HEK293T (cell line): ENCODE measurements around the gene PEX6.

ENCODE experiments used
- CTCF ChIA-PET: fragments of 350-600 bp; formaldehyde crosslinking; extraction: SDS; loops from one replicate; lab custom pipeline; 2021; ENCODE audit warnings: antibody characterized with exemption, inconsistent platforms; lab: Yijun Ruan, JAX
- POLR2A ChIA-PET: fragments of 350-600 bp; formaldehyde crosslinking; extraction: SDS; loops from one replicate; lab custom pipeline; 2020; ENCODE audit warnings: antibody characterized with exemption, inconsistent platforms; lab: Yijun Ruan, JAX
- DNase-seq: peaks from one replicate; pipeline ENCODE4 v3.0.0; 2012; ENCODE audit warnings: mixed read lengths; ENCODE audit errors: extremely low spot score
- ARNT ChIP-seq: fragments of 450-650 bp; IDR thresholded peaks from 2 replicates; pipeline ENCODE4 v1.6.1; 2017; ENCODE audit warnings: mild to moderate bottlenecking
- BHLHE40 ChIP-seq: fragments of 450-650 bp; IDR thresholded peaks from 2 replicates; pipeline ENCODE4 v1.6.1; 2016; ENCODE audit warnings: mild to moderate bottlenecking, moderate library complexity, borderline replicate concordance
- CTBP1 ChIP-seq: fragments of 450-650 bp; IDR thresholded peaks from 2 replicates; pipeline ENCODE4 v1.6.1; 2016; ENCODE audit warnings: borderline replicate concordance
- ELF4 ChIP-seq: fragments of 450-650 bp; IDR thresholded peaks from 2 replicates; pipeline ENCODE4 v1.6.1; 2017; ENCODE audit warnings: antibody characterized with exemption
- FOXA1 ChIP-seq: fragments of 450-650 bp; IDR thresholded peaks from 2 replicates; pipeline ENCODE4 v1.6.1; 2016; ENCODE audit warnings: mild to moderate bottlenecking
- FOXK2 ChIP-seq: fragments of 450-650 bp; IDR thresholded peaks from 2 replicates; pipeline ENCODE4 v1.6.1; 2016; ENCODE audit warnings: mild to moderate bottlenecking
- FOXM1 ChIP-seq: fragments of 450-650 bp; IDR thresholded peaks from 2 replicates; pipeline ENCODE4 v1.6.1; 2017; ENCODE audit warnings: mild to moderate bottlenecking, borderline replicate concordance
- HDGF ChIP-seq: fragments of 450-650 bp; IDR thresholded peaks from 2 replicates; pipeline ENCODE4 v1.6.1; 2017; ENCODE audit warnings: antibody characterized with exemption, borderline replicate concordance
- L3MBTL2 ChIP-seq: fragments of 450-650 bp; conservative IDR thresholded peaks from 2 replicates; pipeline ENCODE4 v1.6.1; 2016; ENCODE audit warnings: mild to moderate bottlenecking
- LEF1 ChIP-seq: fragments of 450-650 bp; IDR thresholded peaks from 2 replicates; pipeline ENCODE4 v1.6.1; 2017; ENCODE audit warnings: mild to moderate bottlenecking, borderline replicate concordance
- NFRKB ChIP-seq: fragments of 450-650 bp; IDR thresholded peaks from 2 replicates; pipeline ENCODE4 v1.6.1; 2016; ENCODE audit warnings: mild to moderate bottlenecking, moderate library complexity
- PKNOX1 ChIP-seq: fragments of 450-650 bp; IDR thresholded peaks from 2 replicates; pipeline ENCODE4 v1.6.1; 2016
- SP1 ChIP-seq: fragments of 450-650 bp; IDR thresholded peaks from 2 replicates; pipeline ENCODE4 v1.6.1; 2017
- SUZ12 ChIP-seq: fragments of 450-650 bp; IDR thresholded peaks from 2 replicates; pipeline ENCODE4 v1.6.1; 2016; ENCODE audit warnings: mild to moderate bottlenecking
- TARDBP ChIP-seq: fragments of 450-650 bp; IDR thresholded peaks from 2 replicates; pipeline ENCODE4 v1.6.1; 2016
- ZNF384 ChIP-seq: fragments of 450-650 bp; IDR thresholded peaks from 2 replicates; pipeline ENCODE4 v1.6.1; 2016

PEX6 gene

GRCh38 chr6:42993445-42993844, 14.5 kb upstream of the PEX6 start:
- TF ChIP-seq FOXK2 (no peak), CTBP1 (no peak), NFRKB (no peak), LEF1 (no peak), TARDBP (no peak), SUZ12 (no peak), ELF4 (no peak), ARNT (no peak), L3MBTL2 (no peak), PKNOX1 (no peak), ZNF384 (no peak), BHLHE40 (no peak), HDGF (no peak), FOXM1 (no peak), FOXA1 (no peak), SP1 (no peak)
- DNase-seq = no peak
- POLR2A ChIA-PET = no interaction called here
- CTCF ChIA-PET = no interaction called here

GRCh38 chr6:42989923-42990322, 10.9 kb upstream of the PEX6 start:
- POLR2A ChIA-PET = no interaction called here
- no peak for DNase-seq
- CTCF ChIA-PET = no interaction called here
- no peak for TF ChIP-seq ELF4
- TF ChIP-seq LEF1 = no peak

- ChIA-PET POLR2A (interaction anchor here (1.0 to 1.8 kb wide), 3 partner anchors 9 to 86 kb away, joined by 3 to 10 read pairs (median 5); partner anchors contain the start of genes KLHDC3 and PEX6), CTCF (no interaction called here)
- no peak for DNase-seq
- TF ChIP-seq PKNOX1 = no peak
- TF ChIP-seq L3MBTL2 = no peak
- no peak for TF ChIP-seq TARDBP
- no peak for TF ChIP-seq FOXA1
- TF ChIP-seq SP1 = no peak
- TF ChIP-seq CTBP1 = no peak
- no peak for TF ChIP-seq ELF4
- no peak for TF ChIP-seq NFRKB
- TF ChIP-seq SUZ12 = no peak
- TF ChIP-seq BHLHE40 = no peak
- TF ChIP-seq LEF1 = no peak
- TF ChIP-seq FOXK2 = no peak
- no peak for TF ChIP-seq ZNF384
- no peak for TF ChIP-seq FOXM1
- no peak for TF ChIP-seq HDGF
- TF ChIP-seq ARNT = no peak
Observed at GRCh38 chr6:42988486-42989020, 9.6 kb upstream of the PEX6 start.

- ChIA-PET POLR2A (interaction anchor here (0.6 to 1.8 kb wide), 5 partner anchors 9 to 72 kb away, joined by 3 to 10 read pairs (median 3); partner anchors contain the start of genes KLC4, KLHDC3, MRPL2 and PEX6), CTCF (no interaction called here)
- DNase-seq = no peak
- no peak for TF ChIP-seq LEF1
- TF ChIP-seq PKNOX1 = no peak
- no peak for TF ChIP-seq ZNF384
- no peak for TF ChIP-seq BHLHE40
- no peak for TF ChIP-seq ARNT
- no peak for TF ChIP-seq ELF4
- no peak for TF ChIP-seq FOXA1
- TF ChIP-seq TARDBP = no peak
- TF ChIP-seq SP1 = no peak
- no peak for TF ChIP-seq L3MBTL2
- TF ChIP-seq FOXK2 = no peak
- no peak for TF ChIP-seq FOXM1
- TF ChIP-seq HDGF = no peak
- no peak for TF ChIP-seq SUZ12
- TF ChIP-seq NFRKB = no peak
- no peak for TF ChIP-seq CTBP1
Observed at GRCh38 chr6:42987533-42988451, 8.8 kb upstream of the PEX6 start.

GRCh38 chr6:42984924-42985475, 6.0 kb upstream of the PEX6 start:
- TF ChIP-seq HDGF (no peak), PKNOX1 (no peak), SUZ12 (no peak), SP1 (no peak), L3MBTL2 (no peak), NFRKB (no peak)
- ChIA-PET CTCF (no interaction called here), POLR2A (interaction anchor here (1.0 to 2.5 kb wide), 12 partner anchors 10 to 105 kb away, joined by 3 to 78 read pairs (median 12); partner anchors contain the start of genes CNPY3, CUL7, KLHDC3 and MEA1)

More at GRCh38 chr6:42984924-42985475, 6.0 kb upstream of the PEX6 start:
- DNase-seq = no peak
